ENCODE measurements around the gene SLC9A9.

- TF ChIP-seq CTCF (IDR thresholded peaks at IDR 0.05; ENCODE audit: insufficient read depth, low read length) (peak; percentile 13), SPI1 (IDR thresholded peaks at IDR 0.05; ENCODE audit: borderline replicate concordance, low read depth) (no peak)
- TF ChIP-seq, protein P1, sequence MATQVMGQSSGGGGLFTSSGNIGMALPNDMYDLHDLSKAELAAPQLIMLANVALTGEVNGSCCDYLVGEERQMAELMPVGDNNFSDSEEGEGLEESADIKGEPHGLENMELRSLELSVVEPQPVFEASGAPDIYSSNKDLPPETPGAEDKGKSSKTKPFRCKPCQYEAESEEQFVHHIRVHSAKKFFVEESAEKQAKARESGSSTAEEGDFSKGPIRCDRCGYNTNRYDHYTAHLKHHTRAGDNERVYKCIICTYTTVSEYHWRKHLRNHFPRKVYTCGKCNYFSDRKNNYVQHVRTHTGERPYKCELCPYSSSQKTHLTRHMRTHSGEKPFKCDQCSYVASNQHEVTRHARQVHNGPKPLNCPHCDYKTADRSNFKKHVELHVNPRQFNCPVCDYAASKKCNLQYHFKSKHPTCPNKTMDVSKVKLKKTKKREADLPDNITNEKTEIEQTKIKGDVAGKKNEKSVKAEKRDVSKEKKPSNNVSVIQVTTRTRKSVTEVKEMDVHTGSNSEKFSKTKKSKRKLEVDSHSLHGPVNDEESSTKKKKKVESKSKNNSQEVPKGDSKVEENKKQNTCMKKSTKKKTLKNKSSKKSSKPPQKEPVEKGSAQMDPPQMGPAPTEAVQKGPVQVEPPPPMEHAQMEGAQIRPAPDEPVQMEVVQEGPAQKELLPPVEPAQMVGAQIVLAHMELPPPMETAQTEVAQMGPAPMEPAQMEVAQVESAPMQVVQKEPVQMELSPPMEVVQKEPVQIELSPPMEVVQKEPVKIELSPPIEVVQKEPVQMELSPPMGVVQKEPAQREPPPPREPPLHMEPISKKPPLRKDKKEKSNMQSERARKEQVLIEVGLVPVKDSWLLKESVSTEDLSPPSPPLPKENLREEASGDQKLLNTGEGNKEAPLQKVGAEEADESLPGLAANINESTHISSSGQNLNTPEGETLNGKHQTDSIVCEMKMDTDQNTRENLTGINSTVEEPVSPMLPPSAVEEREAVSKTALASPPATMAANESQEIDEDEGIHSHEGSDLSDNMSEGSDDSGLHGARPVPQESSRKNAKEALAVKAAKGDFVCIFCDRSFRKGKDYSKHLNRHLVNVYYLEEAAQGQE (IDR thresholded peaks at IDR 0.05; ENCODE audit: insufficient replicate concordance, low read depth): no peak
Measured at GRCh38 chr3:143433787-143434378, 414.4 kb downstream of the SLC9A9 start.

Data from HL-60 (cell line).